HFF-Myc (cell line): ENCODE measurements around the gene TTLL11.
"Not testable (repeated sequence)": the region's sequence is repeated elsewhere in the genome, so short reads cannot be mapped to it uniquely, and the experiment has no call there.

Experiments
- DNase-seq: peaks from one replicate; pipeline ENCODE4 v3.0.0-alpha.2; 2011; ENCODE audit warnings: low read depth; ENCODE audit errors: extremely low read depth
- H3K4me3 ChIP-seq: replicated peaks from 2 replicates; pipeline ENCODE4 v1.5.1; 2011; ENCODE audit warnings: low read depth, mild to moderate bottlenecking, control low read depth, low read length
- CTCF ChIP-seq: IDR thresholded peaks from 2 replicates; pipeline ENCODE4 v1.5.1; 2012; ENCODE audit warnings: mild to moderate bottlenecking, low read depth, low read length, control low read depth; ENCODE audit errors: missing control alignments

TTLL11 gene

DNA sequence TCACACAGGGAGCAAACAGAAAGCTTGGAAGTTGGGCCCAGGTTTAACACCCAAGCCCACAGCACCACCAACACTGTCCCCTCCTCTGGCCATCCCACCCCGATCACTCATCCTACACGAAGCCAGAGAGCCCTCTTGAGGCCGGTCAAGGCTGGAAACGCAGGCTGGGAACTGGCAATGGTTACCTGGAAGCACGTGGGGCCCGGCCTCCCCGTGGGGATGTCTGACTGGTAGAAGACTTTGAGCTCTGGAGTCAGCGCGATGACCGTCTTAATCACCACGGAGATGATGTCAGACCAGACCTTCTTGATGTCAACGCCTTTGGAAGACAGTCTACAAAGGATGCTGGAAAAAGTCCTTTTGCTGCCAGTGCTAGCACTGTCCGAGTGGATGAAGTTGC lies 104.1 kb downstream of the TTLL11 start:
- H3K4me3 ChIP-seq: no peak overlapping the region
- peak; percentile 18 for TF ChIP-seq CTCF
- no peak for DNase-seq

GRCh38 chr9:121987314-121987713 lies 105.8 kb downstream of the TTLL11 start:
- no peak overlapping the region for H3K4me3 ChIP-seq
- no peak for DNase-seq
- TF ChIP-seq CTCF: no peak

DNA sequence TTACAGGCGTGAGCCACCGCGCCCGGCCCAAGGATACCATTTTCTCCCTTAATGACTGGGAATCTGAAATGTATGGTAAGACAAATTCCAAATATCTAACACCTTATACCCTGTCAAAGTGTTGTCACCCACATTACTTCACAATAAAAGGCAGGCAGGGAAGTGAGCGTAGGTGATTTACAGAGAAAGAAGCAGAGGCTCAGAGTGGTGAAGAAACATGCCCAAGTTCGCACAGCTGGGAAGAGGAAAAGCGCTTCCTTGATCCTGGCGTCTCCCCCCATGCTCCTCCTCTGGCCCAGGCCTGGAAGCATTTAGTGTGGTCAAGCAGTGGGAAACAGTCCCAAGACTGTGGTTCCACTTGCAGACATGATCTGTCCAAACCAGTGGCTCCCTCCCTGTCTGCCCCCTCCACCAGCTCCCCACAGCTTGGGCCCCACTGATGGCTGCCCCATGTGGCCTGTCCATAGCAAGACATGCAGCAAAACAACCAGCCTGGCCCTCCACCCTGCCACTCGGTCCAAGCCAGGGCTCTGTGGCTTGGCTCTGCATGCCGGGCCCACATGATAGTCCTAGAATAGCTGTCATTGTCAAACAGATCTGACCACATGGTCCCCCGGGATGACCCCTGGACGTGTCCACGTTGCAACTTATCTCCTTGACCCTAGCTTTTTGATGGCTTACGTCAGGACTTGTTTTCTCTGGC lies 107.2 kb downstream of the TTLL11 start:
- DNase-seq: no peak
- H3K4me3 ChIP-seq: no peak overlapping the region
- no peak for TF ChIP-seq CTCF

GRCh38 chr9:121984726-121985402 lies 108.2 kb downstream of the TTLL11 start:
- TF ChIP-seq CTCF: no peak
- H3K4me3 ChIP-seq: no peak overlapping the region
- no peak for DNase-seq

DNA sequence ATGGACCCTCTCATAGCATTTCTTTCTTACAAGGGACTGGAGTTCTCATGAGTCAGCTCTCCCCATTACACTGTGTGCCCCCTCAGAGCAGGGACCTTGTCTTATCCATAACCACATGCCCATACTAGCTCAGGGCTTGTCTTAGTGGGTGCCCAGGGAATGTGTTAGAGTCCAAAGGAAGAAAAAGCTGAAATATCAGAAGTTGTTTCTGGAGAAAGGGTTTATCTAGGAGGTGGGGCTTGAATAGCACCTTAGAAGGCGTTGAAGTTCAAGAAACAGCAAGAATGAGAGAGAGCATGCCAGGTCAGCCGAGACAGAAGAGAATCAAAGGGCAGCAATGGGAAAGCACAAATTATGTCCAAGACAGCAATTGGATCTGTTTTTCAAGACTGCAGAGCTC lies 109.4 kb downstream of the TTLL11 start:
- DNase-seq: no peak
- no peak for TF ChIP-seq CTCF
- no peak overlapping the region for H3K4me3 ChIP-seq

GRCh38 chr9:121981118-121981883 lies 111.8 kb downstream of the TTLL11 start:
- TF ChIP-seq CTCF: no peak
- DNase-seq: no peak
- H3K4me3 ChIP-seq: no peak overlapping the region

DNA sequence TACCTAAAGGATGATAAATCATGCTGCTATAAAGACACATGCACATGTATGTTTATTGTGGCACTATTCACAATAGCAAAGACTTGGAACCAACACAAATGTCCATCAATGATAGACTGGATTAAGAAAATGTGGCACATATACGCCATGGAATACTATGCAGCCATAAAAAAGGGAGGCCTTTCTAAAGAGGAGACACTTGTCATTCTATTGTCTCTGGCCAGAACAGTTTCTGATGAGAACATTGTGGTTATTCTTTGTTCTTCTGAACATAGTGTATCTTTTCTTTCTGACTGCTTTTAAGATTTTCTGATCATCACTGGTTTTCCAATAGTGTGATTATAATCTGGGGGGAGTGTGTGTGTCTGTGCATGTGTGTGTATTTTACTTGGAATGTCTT lies 112.4 kb downstream of the TTLL11 start:
- not testable (repeated sequence) for DNase-seq, H3K4me3 ChIP-seq
